Lower lobe of right lung (tissue), 2 donors: ENCODE measurements around the gene SLC25A29. TPM values are rescaled to one million over a fixed set of nuclear protein-coding genes. Genes with fewer than 3 reads are reported as not detected.

ENCODE experiments used
- ATAC-seq, 2 donors: fragments of 200-7000 bp; cut with Tn5 transposase; one replicate each; pipeline ENCODE4 v1.9.1; 2020 to 2022; ENCODE audit warnings: mild to moderate bottlenecking in 2 of 2, moderate library complexity in 2 of 2
- DNase-seq: peaks from one replicate; pipeline ENCODE4 v3.0.0-alpha.2; 2020
- H3K27ac ChIP-seq: fragments of 200-600 bp; one replicate; pipeline ENCODE4 v1.8.0; 2022
- H3K27me3 ChIP-seq: fragments of 200-600 bp; one replicate; pipeline ENCODE4 v1.8.0; 2022; ENCODE audit warnings: low read depth
- H3K36me3 ChIP-seq: fragments of 200-600 bp; one replicate; pipeline ENCODE4 v1.8.0; 2022; ENCODE audit warnings: mild to moderate bottlenecking
- H3K4me1 ChIP-seq: fragments of 200-600 bp; one replicate; pipeline ENCODE4 v1.8.0; 2022
- H3K4me3 ChIP-seq: fragments of 200-600 bp; one replicate; pipeline ENCODE4 v1.8.0; 2022; ENCODE audit warnings: mild to moderate bottlenecking
- H3K9me3 ChIP-seq: fragments of 200-600 bp; one replicate; pipeline ENCODE4 v1.8.0; 2022
- intact Hi-C: fragments of 100-400 bp; cut with DNase I; formaldehyde crosslinking; loops from one replicate; pipeline ENCODE4 v1.11.0; 2022
- total RNA-seq: library from RNA; stranded (reverse); fragmentation: NEBNext Ultra II Directional; extraction: Animal tissue kit (Norgen Biotek cat#: 25700); gene quantifications from one replicate; pipeline ENCODE4 v1.2.1, GENCODE V29; 2021
- TF ChIP-seq, protein P1 (sequence below): fragments of 200-600 bp; IDR thresholded peaks from one replicate; pipeline ENCODE4 v1.8.0; 2022; ENCODE audit warnings: antibody characterized with exemption, mild to moderate bottlenecking
- donor health status: DM: no; HTN: yes; CAD: no; lungs with severe emphysema.

The SLC25A29 gene
- total RNA-seq, 1 donor from 2014 or later, result 76.0 TPM

DNA sequence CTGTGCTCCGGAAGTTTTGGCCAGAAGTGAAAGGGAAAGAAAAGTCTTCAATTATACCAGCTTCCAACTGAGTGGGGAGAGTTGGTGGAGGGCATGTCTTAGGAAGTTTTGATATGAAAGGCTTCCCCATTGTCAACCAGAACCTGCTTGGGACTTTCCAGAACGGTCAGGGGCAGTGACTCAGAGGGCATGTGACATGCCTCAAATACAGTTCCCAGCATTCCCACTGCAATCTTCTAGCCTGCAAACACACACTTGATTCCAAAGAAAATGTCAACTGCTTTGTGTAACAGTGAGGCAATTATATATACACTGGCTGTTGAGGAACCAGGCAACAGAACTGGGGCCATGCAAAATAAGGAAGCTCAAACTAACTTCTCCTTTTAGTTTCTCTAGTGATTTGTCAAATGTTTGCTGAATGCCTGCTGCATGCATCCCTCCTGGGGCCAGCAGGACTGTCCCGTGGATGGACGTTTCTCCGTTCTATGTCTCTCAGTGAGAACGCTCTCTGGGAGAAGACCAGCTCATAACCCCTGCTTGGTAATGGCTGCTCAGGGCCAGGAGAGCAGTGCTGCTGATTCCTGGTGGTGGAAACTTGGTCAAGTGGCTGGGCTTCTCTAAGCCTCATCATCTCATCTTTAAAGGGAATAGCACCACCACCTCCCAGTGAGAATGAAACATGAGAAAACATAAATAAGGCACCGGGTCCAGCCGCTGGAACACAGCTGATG, 35.2 kb upstream of the SLC25A29 start:
- no peaks in the 10 kb centered on the region for H3K27me3 ChIP-seq
- no peak overlapping the region for H3K4me3 ChIP-seq
- peaks cover 70% of the 10 kb centered on the region for H3K36me3 ChIP-seq
- H3K9me3 ChIP-seq, result no peaks in the 10 kb centered on the region
- intact Hi-C loops, result no loop called here
- peaks cover 27% of the 10 kb centered on the region for H3K4me1 ChIP-seq
- ATAC-seq (peak; percentile 89 to 90), DNase-seq (peak; percentile 57)
- TF ChIP-seq, protein P1, sequence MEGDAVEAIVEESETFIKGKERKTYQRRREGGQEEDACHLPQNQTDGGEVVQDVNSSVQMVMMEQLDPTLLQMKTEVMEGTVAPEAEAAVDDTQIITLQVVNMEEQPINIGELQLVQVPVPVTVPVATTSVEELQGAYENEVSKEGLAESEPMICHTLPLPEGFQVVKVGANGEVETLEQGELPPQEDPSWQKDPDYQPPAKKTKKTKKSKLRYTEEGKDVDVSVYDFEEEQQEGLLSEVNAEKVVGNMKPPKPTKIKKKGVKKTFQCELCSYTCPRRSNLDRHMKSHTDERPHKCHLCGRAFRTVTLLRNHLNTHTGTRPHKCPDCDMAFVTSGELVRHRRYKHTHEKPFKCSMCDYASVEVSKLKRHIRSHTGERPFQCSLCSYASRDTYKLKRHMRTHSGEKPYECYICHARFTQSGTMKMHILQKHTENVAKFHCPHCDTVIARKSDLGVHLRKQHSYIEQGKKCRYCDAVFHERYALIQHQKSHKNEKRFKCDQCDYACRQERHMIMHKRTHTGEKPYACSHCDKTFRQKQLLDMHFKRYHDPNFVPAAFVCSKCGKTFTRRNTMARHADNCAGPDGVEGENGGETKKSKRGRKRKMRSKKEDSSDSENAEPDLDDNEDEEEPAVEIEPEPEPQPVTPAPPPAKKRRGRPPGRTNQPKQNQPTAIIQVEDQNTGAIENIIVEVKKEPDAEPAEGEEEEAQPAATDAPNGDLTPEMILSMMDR, result no peak
- H3K27ac ChIP-seq, result peak overlapping the region; percentile 75

DNA sequence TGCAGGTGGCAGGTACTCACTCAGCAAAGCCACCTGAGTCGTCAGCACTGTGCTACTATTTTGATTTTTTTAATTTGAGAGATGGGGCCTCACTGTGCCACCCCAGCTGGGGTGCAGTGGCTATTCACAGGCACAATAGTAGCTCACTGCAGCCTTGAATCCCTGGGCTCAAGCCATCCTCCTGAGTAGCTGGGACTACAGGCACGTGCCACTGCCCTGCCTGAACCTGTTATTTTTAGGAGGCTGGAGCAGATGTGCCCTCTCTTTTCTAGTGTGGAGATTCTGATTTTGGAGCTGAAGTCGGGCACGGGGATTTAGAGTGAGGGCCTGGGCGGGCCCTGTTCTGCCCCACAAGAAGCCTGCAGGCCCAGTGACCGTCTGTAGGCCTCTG, 34.2 kb upstream of the SLC25A29 start:
- Histone ChIP-seq H3K36me3 (peaks cover 71% of the 10 kb centered on the region), H3K27ac (peak overlapping the region; percentile 75), H3K4me1 (peaks cover 27% of the 10 kb centered on the region), H3K4me3 (no peak overlapping the region), H3K9me3 (no peaks in the 10 kb centered on the region), H3K27me3 (no peaks in the 10 kb centered on the region)
- intact Hi-C loops, result no loop called here
- TF ChIP-seq, protein P1, result no peak
- DNase-seq, result no peak
- ATAC-seq, result no peak

GRCh38 chr14:100339766-100340422, 33.6 kb upstream of the SLC25A29 start:
- peak overlapping the region; percentile 75 for H3K27ac ChIP-seq
- intact Hi-C loops, result no loop called here
- H3K27me3 ChIP-seq, result no peaks in the 10 kb centered on the region
- H3K9me3 ChIP-seq, result no peaks in the 10 kb centered on the region
- DNase-seq (peak; percentile 20), ATAC-seq (no peak)
- peaks cover 76% of the 10 kb centered on the region for H3K36me3 ChIP-seq
- TF ChIP-seq, protein P1, result no peak
- H3K4me3 ChIP-seq, result no peak overlapping the region
- H3K4me1 ChIP-seq, result peaks cover 27% of the 10 kb centered on the region

DNA sequence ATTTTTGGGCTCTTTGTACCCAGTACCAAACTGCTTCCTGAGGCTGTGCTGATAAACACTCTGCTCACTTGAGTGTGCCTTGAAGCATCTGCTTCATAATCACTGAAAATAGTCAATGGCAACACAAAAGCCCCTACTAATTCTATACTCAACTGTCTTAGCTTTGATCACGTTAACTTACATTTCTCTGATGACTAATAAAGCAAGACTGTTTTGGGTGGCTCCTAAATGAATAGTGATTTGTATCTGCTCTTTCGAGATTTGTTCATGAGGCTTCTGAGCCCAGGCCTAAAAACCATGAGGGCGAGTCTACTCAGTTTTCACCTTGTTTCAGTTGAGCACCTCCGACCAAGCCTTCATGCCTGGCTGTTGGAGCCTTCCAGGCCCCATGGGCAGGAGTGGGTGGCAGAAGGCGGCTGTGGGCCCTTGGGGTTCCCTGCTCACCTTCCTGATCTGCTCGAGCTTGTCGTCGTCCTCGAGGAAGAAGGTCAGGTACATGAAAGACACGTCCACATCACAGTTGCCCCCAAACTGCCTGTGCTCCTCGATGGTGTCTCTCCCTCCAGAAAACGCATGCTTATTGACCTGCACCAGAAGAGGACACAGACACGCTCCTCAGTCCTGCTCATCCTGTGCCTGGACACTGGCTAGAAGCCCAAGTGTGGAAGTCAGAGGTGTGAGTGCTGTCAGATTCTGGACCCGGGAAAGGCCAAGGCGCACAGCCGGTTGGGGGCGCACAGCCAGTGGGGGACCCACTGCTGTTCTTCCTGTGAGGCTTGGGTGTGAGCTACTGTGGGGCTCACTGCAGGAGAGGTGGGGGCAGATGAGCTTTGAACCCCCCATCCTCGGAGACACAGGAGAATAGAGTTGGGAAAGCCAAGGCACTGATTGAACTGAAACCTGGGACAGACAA, 30.6 kb upstream of the SLC25A29 start:
- intact Hi-C loops, result no loop called here
- Histone ChIP-seq H3K4me1 (peaks cover 16% of the 10 kb centered on the region), H3K9me3 (no peaks in the 10 kb centered on the region), H3K27me3 (no peaks in the 10 kb centered on the region), H3K36me3 (peaks cover 77% of the 10 kb centered on the region), H3K27ac (no peak overlapping the region), H3K4me3 (no peak overlapping the region)
- ATAC-seq (no peak), DNase-seq (peak; percentile 20)
- TF ChIP-seq, protein P1, result no peak

GRCh38 chr14:100334904-100335303, 28.7 kb upstream of the SLC25A29 start:
- no peak overlapping the region for H3K4me3 ChIP-seq
- H3K9me3 ChIP-seq, result no peaks in the 10 kb centered on the region
- peaks cover 66% of the 10 kb centered on the region for H3K36me3 ChIP-seq
- no peak overlapping the region for H3K27ac ChIP-seq
- intact Hi-C loops, result no loop called here
- no peak for ATAC-seq
- TF ChIP-seq, protein P1, result no peak
- no peaks in the 10 kb centered on the region for H3K27me3 ChIP-seq
- DNase-seq, result peak; percentile 33
- H3K4me1 ChIP-seq, result no peaks in the 10 kb centered on the region
